LNCaP clone FGC (cell line): Measurements from ENCODE around the gene IRF7.

Experiments
- DNase-seq: peaks from one replicate; pipeline ENCODE4 v3.0.0-alpha.2; 2011; ENCODE audit warnings: low read depth
- H3K4me3 ChIP-seq: 2 replicates; pipeline ENCODE4 v1.5.1; 2011; ENCODE audit warnings: mild to moderate bottlenecking, low read depth, low read length, control low read depth
- CTCF ChIP-seq: IDR thresholded peaks from 2 replicates; pipeline ENCODE4 v1.5.1; 2012; ENCODE audit warnings: mild to moderate bottlenecking; ENCODE audit not compliant: control insufficient read depth, insufficient read depth; ENCODE audit errors: extremely low read depth

Gene IRF7

GRCh38 chr11:565921-566509 is 49.7 kb downstream of the IRF7 start:
- no peak overlapping the region for H3K4me3 ChIP-seq

GRCh38 chr11:563812-564578 is 51.8 kb downstream of the IRF7 start:
- H3K4me3 ChIP-seq, result no peak overlapping the region
- no peak for TF ChIP-seq CTCF
- DNase-seq, result peak; percentile 26

More at GRCh38 chr11:565921-566509, 49.7 kb downstream of the IRF7 start:
- no peak for TF ChIP-seq CTCF
- DNase-seq, result no peak

GRCh38 chr11:563066-563811 is 52.5 kb downstream of the IRF7 start:
- no peak for DNase-seq
- TF ChIP-seq CTCF, result no peak
- H3K4me3 ChIP-seq, result no peak overlapping the region
